ENCODE results near the gene PRR20G. TPM values are rescaled to one million over a fixed set of nuclear protein-coding genes. Genes with fewer than 3 reads are reported as not detected.

The PRR20G gene
- total RNA-seq, 1 donor from 2014 or later: not detected

DNA sequence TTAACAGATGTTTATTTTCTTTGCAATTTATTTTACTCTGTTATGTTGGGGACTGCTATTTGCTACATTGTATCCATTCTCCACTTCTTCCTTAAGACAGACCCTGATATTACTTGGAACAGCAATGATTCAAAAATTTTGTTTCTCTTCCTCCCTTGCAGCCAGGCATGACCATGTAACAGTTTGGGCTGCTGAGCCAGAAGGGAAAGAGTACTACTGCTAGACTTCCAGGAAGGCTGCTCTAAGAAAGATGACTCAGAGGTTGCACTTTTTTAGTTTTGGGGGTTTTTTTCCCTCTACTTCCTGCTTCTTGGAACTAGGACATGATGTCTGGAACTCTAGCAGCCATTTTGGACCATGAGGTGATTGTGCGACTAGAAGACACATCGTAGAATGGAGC, 10.3 kb downstream of the PRR20G start:
- TF ChIP-seq, protein P1, sequence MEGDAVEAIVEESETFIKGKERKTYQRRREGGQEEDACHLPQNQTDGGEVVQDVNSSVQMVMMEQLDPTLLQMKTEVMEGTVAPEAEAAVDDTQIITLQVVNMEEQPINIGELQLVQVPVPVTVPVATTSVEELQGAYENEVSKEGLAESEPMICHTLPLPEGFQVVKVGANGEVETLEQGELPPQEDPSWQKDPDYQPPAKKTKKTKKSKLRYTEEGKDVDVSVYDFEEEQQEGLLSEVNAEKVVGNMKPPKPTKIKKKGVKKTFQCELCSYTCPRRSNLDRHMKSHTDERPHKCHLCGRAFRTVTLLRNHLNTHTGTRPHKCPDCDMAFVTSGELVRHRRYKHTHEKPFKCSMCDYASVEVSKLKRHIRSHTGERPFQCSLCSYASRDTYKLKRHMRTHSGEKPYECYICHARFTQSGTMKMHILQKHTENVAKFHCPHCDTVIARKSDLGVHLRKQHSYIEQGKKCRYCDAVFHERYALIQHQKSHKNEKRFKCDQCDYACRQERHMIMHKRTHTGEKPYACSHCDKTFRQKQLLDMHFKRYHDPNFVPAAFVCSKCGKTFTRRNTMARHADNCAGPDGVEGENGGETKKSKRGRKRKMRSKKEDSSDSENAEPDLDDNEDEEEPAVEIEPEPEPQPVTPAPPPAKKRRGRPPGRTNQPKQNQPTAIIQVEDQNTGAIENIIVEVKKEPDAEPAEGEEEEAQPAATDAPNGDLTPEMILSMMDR (IDR thresholded peaks at IDR 0.05; ENCODE audit: borderline replicate concordance): no peak
- H3K36me3 ChIP-seq: no peaks in the 10 kb centered on the region
- H3K27me3 ChIP-seq (ENCODE audit: low read depth): peaks cover 74% of the 10 kb centered on the region
- H3K4me3 ChIP-seq: no peak overlapping the region
- no peak overlapping the region for H3K27ac ChIP-seq (replicated peaks)
- H3K4me1 ChIP-seq: no peaks in the 10 kb centered on the region
- H3K9me3 ChIP-seq (replicated peaks): peaks cover 5% of the 10 kb centered on the region
- no peak for DNase-seq
- intact Hi-C loops (cut with micrococcal nuclease): no loop called here

DNA sequence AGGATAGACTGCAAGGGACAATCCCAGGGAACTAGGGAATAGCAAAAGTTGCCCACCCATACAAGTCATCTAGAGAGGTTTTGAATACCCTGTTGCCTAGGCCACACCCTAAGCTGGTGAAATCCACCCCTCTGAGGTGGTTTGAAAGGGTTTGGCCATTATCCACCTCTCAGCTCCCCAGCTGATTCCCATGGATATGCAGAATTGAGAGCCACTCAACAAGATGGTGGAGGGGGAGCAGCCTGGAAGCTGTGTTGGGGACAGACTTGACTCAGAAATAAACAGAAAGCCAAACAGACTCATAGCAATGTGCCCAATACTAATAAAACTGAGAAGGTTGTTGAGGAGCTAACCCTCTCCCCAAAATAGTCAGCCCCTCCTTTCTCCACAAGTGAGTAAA, 10.9 kb downstream of the PRR20G start:
- Histone ChIP-seq H3K36me3 (no peaks in the 10 kb centered on the region), H3K27ac (replicated peaks) (no peak overlapping the region), H3K4me1 (no peaks in the 10 kb centered on the region), H3K27me3 (ENCODE audit: low read depth) (peaks cover 68% of the 10 kb centered on the region), H3K9me3 (replicated peaks) (peaks cover 5% of the 10 kb centered on the region), H3K4me3 (no peak overlapping the region)
- intact Hi-C loops (cut with micrococcal nuclease): no loop called here
- TF ChIP-seq, protein P1 (IDR thresholded peaks at IDR 0.05; ENCODE audit: borderline replicate concordance): no peak
- DNase-seq: no peak

- Histone ChIP-seq H3K9me3 (replicated peaks) (peaks cover 5% of the 10 kb centered on the region), H3K27ac (replicated peaks) (no peak overlapping the region), H3K36me3 (no peaks in the 10 kb centered on the region), H3K27me3 (ENCODE audit: low read depth) (peaks cover 68% of the 10 kb centered on the region), H3K4me1 (no peaks in the 10 kb centered on the region), H3K4me3 (no peak overlapping the region)
- intact Hi-C loops (cut with micrococcal nuclease): no loop called here
- no peak for DNase-seq
- TF ChIP-seq, protein P1 (IDR thresholded peaks at IDR 0.05; ENCODE audit: borderline replicate concordance): no peak
Observed at GRCh38 chr3:127276396-127276795, 11.4 kb downstream of the PRR20G start.

DNA sequence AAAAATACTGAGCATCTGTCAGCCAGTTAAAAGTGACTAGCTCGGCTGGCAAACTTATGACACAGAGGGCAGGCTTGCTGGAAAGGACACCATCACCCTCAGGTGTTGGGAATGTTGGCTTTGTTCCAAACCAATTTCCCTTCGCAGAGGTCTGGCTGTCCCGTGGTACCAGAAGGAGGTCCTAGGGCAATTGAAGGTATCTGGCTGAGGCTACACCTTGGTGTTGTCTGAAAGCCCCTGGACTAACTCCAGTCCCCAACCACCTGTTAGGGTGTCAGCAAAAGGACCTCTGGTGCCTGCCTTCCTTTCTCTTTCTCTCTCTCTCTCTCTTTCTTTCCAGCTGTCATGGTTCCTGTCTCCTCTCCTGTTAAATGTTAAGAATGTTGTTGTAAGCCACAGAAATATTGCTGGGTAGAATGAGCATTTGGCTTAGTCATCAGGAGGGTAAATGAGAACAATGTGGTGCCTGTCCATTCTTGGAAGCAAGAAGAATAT, 12.5 kb downstream of the PRR20G start:
- Histone ChIP-seq H3K36me3 (no peaks in the 10 kb centered on the region), H3K4me1 (no peaks in the 10 kb centered on the region), H3K27me3 (ENCODE audit: low read depth) (peaks cover 70% of the 10 kb centered on the region), H3K27ac (replicated peaks) (no peak overlapping the region), H3K4me3 (no peak overlapping the region), H3K9me3 (replicated peaks) (peaks cover 9% of the 10 kb centered on the region)
- intact Hi-C loops (cut with micrococcal nuclease): no loop called here
- TF ChIP-seq, protein P1 (IDR thresholded peaks at IDR 0.05; ENCODE audit: borderline replicate concordance): no peak
- no peak for DNase-seq

- Histone ChIP-seq H3K36me3 (no peaks in the 10 kb centered on the region), H3K4me1 (no peaks in the 10 kb centered on the region), H3K27ac (replicated peaks) (no peak overlapping the region), H3K9me3 (replicated peaks) (peaks cover 19% of the 10 kb centered on the region), H3K4me3 (no peak overlapping the region), H3K27me3 (ENCODE audit: low read depth) (peaks cover 63% of the 10 kb centered on the region)
- intact Hi-C loops (cut with micrococcal nuclease): no loop called here
- TF ChIP-seq, protein P1 (IDR thresholded peaks at IDR 0.05; ENCODE audit: borderline replicate concordance): no peak
- no peak for DNase-seq
Observed at GRCh38 chr3:127274200-127274760, 13.6 kb downstream of the PRR20G start.
